ENCODE results near the gene EBF3.

DNA sequence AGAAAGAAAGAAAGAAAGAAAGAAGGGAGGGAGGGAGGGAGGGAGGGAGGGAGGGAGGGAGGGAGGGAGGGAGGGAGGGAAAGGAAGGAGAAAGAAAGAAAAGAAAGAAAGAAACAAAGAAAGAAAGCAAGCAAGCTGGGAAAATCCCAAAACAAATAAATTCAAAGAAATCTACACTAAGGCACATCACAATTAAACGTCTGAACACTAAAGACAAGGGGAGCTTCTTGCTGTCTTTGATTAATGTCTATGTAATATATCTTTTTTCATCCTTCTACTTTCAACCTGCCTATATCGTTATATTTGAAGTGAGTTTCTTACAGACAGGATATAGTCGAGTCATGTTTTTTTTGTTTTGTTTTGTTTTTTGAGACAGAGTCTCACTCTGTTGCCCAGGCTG lies 28.3 kb upstream of the EBF3 start:
- TF ChIP-seq POLR2A (IDR thresholded peaks at IDR 0.05), result no peak
- TF ChIP-seq POLR2AphosphoS5 (IDR thresholded peaks at IDR 0.05), result no peak
- TF ChIP-seq, protein P1, sequence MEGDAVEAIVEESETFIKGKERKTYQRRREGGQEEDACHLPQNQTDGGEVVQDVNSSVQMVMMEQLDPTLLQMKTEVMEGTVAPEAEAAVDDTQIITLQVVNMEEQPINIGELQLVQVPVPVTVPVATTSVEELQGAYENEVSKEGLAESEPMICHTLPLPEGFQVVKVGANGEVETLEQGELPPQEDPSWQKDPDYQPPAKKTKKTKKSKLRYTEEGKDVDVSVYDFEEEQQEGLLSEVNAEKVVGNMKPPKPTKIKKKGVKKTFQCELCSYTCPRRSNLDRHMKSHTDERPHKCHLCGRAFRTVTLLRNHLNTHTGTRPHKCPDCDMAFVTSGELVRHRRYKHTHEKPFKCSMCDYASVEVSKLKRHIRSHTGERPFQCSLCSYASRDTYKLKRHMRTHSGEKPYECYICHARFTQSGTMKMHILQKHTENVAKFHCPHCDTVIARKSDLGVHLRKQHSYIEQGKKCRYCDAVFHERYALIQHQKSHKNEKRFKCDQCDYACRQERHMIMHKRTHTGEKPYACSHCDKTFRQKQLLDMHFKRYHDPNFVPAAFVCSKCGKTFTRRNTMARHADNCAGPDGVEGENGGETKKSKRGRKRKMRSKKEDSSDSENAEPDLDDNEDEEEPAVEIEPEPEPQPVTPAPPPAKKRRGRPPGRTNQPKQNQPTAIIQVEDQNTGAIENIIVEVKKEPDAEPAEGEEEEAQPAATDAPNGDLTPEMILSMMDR (IDR thresholded peaks at IDR 0.05), result no peak
- TF ChIP-seq EP300 (IDR thresholded peaks at IDR 0.05), result no peak
